HG03025 (cell line): Measurements from ENCODE around the gene TBX15.
A peak's percentile ranks its signal among the peaks of the same experiment; 100 is the strongest.
"Not testable (repeated sequence)": the region's sequence is repeated elsewhere in the genome, so short reads cannot be mapped to it uniquely, and the experiment has no call there.

ENCODE experiments used
- ATAC-seq: cut with Tn5 transposase; IDR thresholded peaks from one replicate; pipeline ENCODE4 v1.9.1; 2021; ENCODE audit warnings: mild to moderate bottlenecking, moderate library complexity; ENCODE audit not compliant: unreplicated experiment, low FRiP score

TBX15 gene

GRCh38 chr1:118960567-118961136 lies 27.5 kb downstream of the TBX15 start:
- ATAC-seq: no peak

DNA sequence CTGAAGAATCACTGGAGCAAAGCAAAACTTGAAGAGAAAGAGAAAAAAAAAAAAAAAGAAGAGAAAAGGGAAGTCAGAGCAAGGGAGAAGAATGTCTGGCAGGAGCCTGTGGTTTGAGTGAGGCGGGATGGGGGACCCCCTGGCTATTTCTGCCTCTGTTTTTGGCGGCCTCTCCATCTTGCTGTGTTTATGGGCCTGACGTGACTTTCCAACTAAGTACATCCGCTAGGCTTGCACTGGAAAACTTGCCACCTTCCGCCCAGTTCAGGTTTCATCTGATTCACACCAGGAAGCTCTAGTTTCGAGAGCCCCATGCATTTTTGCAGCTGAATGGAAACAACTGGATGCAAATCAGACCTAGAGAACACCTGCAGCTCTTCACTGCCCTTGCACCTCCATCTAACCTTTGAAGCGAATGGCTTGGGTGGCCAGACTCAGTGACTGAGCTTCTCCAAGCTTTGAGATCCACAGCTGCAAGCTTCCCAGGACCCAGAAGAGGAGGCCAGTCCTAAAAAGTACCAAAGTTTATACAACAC lies 28.0 kb downstream of the TBX15 start:
- peak; percentile 94 for ATAC-seq

DNA sequence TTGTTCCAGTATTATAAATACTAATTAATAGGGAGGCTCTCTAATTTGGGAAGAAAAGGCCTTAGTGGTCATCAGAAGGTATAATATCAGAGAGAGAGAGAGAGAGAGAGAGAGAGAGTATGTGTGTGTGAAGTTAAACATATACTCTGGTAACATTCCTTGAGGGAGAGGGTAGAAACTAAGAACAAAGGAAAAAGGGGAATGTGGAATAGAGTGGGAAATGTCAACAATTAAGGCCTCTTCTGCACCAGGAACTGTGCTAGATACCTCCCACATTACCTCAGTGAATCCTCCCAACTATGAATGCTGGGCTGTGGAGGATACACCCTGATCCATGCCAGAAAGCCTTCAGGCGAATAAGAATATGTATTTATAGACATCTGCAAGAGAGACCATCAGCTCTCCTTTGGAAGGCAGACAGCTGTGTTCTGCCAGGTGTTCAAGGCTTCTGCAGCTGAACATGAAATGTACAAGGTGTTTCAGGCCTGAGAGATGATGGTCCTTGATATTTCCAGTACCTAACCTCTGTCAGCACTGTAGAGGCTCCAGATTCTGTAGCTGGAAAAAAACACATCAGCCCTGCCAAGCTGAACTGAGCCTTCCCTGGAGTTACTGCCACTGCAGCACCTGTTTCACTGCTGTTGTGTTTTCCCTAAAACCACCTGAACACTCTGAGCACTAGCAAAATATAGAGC lies 29.1 kb downstream of the TBX15 start:
- ATAC-seq: no peak

DNA sequence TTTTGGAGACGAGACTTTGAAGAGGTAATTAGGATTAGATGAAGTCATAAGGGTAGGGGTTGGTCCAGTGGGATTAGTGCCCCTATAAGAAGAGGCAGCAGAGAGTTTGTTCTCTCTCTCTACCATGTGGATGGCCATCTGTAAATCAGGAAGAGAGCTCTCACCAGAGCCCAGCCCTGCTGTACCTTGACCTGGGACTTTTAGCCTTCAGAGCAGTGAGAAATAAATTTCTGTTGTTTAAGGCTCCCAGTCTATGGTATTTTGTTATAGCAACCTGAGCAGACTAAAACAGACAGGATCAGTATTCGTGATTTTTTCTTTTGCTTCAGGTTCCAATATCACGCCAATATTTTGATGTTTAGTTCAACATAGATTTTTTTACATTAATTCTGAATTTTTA lies 30.0 kb downstream of the TBX15 start:
- ATAC-seq: no peak

DNA sequence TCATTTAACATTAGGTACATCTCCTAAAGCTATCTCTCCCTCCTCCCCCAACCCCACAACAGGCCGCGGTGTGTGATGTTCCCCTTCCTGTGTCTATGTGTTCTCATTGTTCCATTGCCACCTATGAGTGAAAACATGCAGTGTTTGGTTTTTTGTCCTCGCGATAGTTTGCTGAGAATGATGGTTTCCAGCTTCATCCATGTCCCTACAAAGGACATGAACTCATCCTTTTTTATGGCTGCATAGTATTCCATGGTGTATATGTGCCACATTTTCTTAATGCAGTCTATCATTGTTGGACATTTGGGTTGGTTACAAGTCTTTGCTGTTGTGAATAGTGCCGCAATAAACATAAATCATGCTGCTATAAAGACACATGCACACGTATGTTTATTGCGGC lies 30.6 kb downstream of the TBX15 start:
- not testable (repeated sequence) for ATAC-seq

DNA sequence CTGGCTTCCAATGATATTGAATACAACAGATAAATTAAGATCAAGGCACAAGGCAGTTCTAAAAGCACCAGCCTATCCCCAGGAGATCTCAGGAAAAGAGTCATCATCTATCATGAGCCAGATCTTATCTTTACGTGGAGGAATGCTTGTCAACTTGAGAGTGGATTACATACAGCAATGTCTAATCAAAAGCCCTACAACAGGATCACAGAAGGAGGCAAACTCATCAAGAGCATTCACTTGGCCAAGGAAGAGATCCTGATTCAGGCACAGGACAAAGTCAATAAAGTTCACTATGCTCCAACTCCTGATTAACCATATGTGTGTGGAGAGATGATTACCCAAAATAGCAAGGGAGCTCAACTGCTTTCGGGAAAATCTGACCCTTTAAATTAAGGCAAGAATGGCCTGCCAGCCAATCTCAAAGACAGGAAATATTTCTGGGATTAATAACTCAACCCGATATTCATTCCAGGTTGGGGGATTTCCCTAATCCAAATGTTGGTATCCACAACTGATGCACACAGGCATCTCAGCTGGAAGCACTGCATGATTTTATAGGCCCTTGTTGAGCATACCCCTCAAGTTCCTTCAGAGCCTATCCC lies 33.7 kb downstream of the TBX15 start:
- no peak for ATAC-seq

DNA sequence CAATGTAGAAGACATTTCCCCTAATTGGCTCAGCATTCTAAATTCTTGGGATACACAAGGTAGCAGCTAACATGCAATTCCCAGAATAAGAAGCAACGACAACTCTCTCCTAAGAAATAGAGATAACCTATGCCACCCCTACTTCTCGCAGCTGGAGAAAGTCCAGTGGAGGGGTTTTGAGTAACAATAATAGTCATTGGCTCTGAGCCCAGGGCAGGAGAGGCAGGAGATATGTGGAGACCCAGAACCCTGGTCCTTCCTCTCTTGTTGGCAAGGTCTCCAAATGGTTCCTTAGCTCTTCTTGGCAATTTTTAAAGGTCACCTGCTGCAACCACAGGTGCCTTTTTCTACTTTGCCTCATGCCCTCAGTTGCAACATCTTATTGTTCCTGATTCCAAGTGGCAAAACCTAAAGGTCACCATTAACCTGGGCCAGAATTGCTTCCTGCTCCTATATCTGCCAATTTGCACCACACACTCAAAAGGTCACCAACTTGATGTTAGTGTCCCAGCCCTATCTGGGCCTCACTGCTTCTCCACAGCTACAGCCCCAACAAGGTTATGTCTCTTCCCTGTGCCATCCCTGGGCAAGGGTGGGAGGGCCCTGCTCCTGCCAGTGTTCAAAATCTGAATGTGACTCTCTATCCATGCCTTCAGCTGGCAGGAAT lies 36.7 kb downstream of the TBX15 start:
- no peak for ATAC-seq

GRCh38 chr1:118949315-118949714 lies 38.8 kb downstream of the TBX15 start:
- ATAC-seq: no peak

GRCh38 chr1:118948846-118949245 lies 39.3 kb downstream of the TBX15 start:
- no peak for ATAC-seq

DNA sequence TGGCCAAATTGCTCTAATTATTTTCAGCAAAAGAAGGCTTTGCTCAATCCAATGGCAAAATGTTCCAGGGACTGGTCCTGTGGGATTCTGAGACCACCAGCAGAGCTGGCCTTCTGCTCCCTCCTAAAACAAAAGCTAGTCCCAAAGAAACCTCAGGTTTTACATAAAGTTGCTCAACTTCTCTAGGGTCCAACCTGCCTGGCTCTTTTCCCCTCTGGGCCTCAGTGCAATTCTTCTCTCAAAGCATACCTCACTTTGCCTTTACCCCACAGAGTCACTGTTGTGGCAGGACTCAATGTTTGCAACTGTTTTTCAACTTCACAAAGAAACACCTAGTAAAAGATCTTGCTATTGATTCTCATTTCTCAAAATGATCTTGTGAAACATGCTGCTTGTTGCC lies 39.8 kb downstream of the TBX15 start:
- no peak for ATAC-seq

DNA sequence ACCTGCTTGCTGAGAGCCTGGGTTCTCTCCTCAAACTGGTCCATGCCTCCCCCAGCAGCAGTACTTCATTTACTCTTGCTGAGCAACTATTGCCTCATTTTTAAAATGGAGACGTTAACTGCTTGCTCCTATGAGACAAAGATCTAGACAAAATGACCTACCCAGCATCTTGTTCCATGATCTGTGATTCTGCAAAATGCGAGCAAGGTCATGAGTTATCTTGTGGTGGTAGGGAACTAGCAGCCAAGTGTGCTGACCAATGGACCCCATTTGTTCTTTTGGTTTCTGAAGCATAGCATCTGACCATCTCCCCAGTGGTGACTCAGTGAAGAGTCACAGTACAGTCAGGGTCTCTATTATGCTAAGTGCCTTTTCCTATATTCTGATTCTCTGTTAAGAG lies 40.4 kb downstream of the TBX15 start:
- no peak for ATAC-seq

DNA sequence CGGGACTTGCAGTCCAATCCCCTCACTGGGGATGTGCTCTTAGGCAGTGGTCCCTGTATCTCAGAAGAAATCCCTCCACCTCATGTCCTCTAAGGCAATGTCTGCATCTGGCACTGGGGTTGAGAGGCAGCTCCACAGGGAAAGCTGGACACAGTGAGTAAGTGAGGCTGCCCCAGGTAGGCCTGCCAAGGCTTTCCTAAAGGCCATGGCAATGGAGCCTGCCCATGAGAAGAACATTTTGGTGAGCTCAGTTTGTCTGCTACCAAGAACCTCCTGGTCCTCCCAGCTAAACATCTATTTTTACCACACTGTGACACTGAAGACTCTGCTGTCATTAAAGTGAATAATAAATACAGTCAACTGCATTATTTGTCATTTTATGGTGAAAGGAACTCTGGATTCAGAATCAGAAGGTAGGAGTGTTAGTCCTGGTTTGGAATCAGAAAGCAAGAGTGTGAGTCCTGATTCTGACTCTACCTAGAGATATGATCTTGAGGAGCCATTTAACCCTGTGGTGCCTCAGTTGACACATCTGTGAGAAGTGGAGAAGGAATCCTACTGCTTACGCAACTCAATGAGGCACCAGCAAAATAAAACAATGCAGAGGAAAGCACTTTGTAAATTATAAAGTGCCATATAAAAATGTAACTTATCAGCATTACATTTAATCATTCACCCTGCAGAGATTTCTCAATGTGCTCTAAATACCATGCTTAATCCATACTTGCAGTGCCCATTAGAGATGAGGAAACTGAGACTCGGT lies 41.0 kb downstream of the TBX15 start:
- ATAC-seq: no peak

DNA sequence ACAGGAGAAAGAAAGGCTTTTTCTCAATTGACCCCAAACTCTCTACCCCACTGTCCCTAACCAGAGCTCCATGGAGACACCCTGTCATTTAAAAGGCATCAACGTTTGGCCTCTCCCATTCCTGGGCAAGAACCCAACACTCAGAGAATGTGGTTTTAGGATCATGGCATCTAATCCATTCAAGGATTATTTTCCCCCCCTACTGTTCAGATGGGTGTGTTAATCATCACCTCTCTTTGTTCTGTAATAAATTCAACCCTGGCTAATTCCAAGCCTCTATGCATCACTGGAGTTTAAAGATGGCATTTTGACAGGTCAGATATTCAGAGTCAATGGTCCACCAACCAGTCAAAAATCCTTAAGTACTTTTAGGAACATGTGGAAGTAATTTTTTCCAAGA lies 42.7 kb downstream of the TBX15 start:
- no peak for ATAC-seq

DNA sequence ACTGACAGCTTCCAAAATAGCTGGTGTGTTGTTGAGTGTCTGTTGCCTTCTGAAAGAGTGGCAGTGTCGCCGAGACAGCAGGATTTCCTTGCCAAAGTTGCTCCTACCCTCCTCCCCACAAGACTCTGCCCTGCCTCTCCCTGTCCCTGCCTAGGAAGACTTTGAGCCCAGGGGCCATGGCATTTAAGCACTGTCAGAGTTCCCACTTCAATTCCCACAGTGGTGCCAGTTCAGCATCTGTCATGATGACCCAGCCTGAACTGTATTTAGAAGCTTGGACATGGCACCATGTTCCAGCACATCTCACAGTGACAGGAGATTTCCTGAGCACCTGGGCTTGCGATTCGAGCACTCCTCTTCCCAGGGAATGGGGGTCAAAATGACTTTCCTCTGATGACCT lies 43.6 kb downstream of the TBX15 start:
- ATAC-seq: no peak

- ATAC-seq: no peak
Observed at GRCh38 chr1:118944133-118944532, 44.0 kb downstream of the TBX15 start.

DNA sequence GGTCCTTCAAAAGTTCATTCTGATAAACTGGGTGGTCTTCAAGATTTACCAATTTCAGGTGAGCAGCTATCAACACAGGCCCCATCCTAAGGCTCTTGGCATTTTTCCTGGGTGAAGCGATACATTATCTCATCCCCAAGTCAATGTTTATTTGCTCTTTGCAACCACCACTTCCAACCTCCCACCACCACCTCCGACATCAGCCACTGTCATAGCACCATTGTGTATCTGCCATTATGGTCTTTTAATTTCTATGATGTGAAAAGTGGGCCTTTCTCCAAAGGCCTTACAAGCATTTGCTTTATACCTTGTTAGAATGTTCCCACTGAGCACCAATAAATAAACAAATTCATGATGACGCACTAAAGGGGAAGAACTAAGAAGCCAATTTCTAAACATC lies 47.2 kb downstream of the TBX15 start:
- no peak for ATAC-seq

DNA sequence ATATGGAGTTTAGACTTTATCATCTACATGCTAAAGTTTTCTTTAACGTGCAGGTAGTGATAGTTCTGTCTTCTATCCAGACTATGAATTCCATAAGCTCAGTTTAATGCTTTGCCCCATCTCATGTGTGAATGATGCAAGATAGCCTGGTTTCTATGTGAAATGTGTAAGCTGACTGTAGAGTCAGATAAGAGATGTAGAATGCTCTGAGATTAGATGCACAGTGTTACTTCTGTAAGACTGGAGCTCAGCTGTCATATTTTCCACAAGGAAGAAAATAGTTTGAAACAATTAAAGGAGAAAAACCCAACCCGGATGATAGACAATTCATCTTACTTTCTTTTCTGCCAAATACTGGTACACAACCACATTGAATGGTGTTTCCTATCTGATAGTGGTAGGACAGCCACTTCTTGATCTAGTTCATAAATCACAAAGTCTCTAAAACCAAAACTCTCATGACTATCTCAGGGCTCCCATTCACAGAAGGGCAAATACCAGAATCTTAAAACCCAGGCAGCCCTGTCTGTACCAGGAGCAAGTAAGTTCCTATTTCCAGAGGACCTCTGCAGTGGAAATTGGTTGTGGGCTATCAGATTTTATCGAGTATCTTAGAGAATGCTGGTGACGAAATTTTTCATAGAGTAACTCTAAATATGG lies 50.6 kb downstream of the TBX15 start:
- no peak for ATAC-seq

DNA sequence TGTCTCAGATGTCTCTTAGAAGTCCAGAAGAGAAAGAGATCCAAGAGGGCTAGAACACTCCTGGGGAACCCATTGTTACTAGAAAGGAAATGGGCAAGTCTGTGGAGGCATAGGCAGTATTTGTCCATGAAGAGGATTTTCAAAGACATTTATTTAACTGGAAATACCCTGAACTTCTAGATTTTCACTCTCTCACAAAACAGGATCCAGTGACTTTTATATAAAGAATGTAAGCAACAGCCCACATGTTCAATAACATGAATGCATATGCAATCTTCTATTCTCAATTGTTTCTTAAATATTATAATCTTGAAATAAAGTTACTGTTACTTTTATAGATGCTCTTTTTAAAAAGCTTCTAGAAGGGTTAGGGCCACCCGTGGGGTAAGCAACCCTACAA lies 53.4 kb downstream of the TBX15 start:
- ATAC-seq: no peak

DNA sequence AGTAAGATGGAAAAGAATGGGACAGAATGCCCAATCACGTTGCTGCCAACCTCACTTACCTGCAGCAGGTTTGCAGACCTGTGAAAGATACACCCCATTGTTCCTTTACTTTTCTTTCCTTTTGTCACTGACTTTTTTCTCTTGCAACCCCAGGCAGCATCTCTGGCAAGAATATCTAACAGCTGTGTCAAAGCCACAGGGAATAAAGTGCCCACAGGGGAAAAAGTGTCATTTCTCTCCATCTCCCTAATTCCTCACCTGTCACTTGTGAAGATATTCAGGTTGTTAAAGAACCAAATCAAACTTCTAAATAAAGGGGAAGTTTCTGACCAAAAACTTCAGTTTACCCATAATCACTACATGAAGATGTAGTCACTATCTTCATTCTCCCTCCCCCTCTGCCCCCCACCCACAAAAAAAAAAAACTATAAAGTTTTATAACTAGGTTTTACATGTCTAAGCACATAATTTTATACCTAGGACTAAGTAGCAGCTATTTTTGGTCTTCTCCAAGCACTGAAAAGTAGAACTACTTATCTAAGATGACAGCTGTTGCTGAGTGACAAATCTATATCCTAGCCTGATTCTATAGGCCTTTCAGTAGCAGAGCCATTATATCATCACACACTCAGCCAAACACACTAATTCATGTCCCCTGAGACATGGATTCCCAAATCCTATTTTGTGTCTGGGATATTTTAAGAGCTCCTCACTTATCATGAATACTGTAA lies 54.9 kb downstream of the TBX15 start:
- ATAC-seq: no peak

DNA sequence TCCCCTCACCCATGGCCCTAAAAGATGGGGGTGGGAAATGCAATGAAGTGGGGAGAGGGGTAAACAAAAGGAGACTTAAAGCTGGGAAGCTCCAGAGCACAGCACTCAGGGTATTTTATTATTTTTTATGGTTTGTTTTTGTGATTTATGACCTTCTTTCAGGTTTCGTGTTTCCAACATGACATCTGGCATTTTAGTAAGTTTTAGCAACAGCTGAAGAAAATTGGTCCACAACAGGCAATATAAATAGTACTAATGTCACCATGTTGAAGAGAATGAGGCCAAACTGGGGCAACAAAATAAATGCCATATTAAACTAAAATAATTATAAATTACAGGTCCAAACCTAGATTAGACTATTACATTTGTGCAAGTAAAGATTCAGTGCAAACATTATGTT lies 56.3 kb downstream of the TBX15 start:
- no peak for ATAC-seq
